HepG2 (cell line): ENCODE results near the gene PCDHB1. TPM values are rescaled to one million over a fixed set of nuclear protein-coding genes. Genes with fewer than 3 reads are reported as not detected.

Source experiments
- ATAC-seq: fragments of 200-7000 bp; cut with Tn5 transposase; 3 replicates; pipeline ENCODE4 v1.9.1; 2020; ENCODE audit warnings: mild to moderate bottlenecking, moderate library complexity
- BruUV-seq: library from RNA; stranded (reverse); fragments of 400-500 nt; replicated peaks from 2 replicates; lab custom pipeline; 2021; lab: Mats Ljungman, UMichigan
- CTCF ChIA-PET: fragments of 300-600 bp; formaldehyde crosslinking; extraction: SDS; loops from one replicate; lab custom pipeline; 2021; ENCODE audit warnings: low total read pairs, inconsistent platforms, low intra/inter-chr PET ratio; lab: Yijun Ruan, JAX
- POLR2A ChIA-PET: fragments of 350-600 bp; sonication (Branson Sonifier 250); formaldehyde crosslinking; loops from one replicate; lab custom pipeline; 2020; ENCODE audit warnings: antibody characterized with exemption, inconsistent platforms; lab: Yijun Ruan, JAX
- DNase-seq: peaks from one replicate; pipeline ENCODE4 v3.0.0-alpha.2; 2015; ENCODE audit warnings: low spot score
- FAIRE-seq: peaks from 3 replicates; lab custom pipeline; 2011; peaks lifted over from hg19 to GRCh38; lab: Jason Lieb, UNC
- H2AFZ ChIP-seq: one replicate; pipeline ENCODE4 v1.6.1; 2011; ENCODE audit warnings: low read length, inconsistent platforms
- H3K27ac ChIP-seq: fragments of 300-600 bp; 3 replicates; pipeline ENCODE4 v1.8.0; 2011; ENCODE audit warnings: mixed run types, mild to moderate bottlenecking, mixed read lengths, low read length, inconsistent platforms; ENCODE audit not compliant: insufficient read depth; ENCODE audit errors: extremely low read length
- H3K27me3 ChIP-seq, 2 experiments: fragments of 200-600 bp in 1 of 2; 2 replicates in 1 of 2; 3 replicates in 1 of 2; pipeline versions ENCODE4 v1.6.0 to v1.8.0; 2011; ENCODE audit warnings: low read length in 2 of 2, mild to moderate bottlenecking in 2 of 2, moderate library complexity in 2 of 2, inconsistent platforms in 1 of 2; ENCODE audit not compliant: insufficient read depth in 2 of 2, control insufficient read depth in 1 of 2
- H3K36me3 ChIP-seq, 2 experiments: fragments of 200-600 bp in 1 of 2; replicated peaks in 1 of 2; 2 replicates in 1 of 2; 3 replicates in 1 of 2; pipeline versions ENCODE4 v1.5.1 to v1.8.0; 2011; ENCODE audit warnings: low read length in 2 of 2, inconsistent platforms in 1 of 2; ENCODE audit not compliant: insufficient read depth in 2 of 2, control insufficient read depth in 1 of 2
- H3K4me1 ChIP-seq: 2 replicates; pipeline ENCODE4 v1.5.1; 2012; ENCODE audit warnings: low read length, inconsistent platforms; ENCODE audit not compliant: insufficient read depth
- H3K4me2 ChIP-seq: 2 replicates; pipeline ENCODE4 v1.6.0; 2011; ENCODE audit warnings: low read depth, low read length, inconsistent platforms
- H3K4me3 ChIP-seq, 3 experiments: fragments of 200-600 bp in 1 of 3; sonication (generic), shearing (Covaris generic) in 1 of 3; replicated peaks in 1 of 3; 2 replicates each; pipeline ENCODE4 v1.5.1; 2011 to 2016; ENCODE audit warnings: low read length in 3 of 3, inconsistent platforms in 2 of 3, low read depth in 2 of 3, mild to moderate bottlenecking in 2 of 3, control low read depth in 1 of 3, mixed read lengths in 1 of 3; ENCODE audit not compliant: insufficient read depth in 1 of 3
- H3K79me2 ChIP-seq: one replicate; pipeline ENCODE4 v1.6.1; 2011; ENCODE audit warnings: low read length, inconsistent platforms; ENCODE audit not compliant: insufficient read depth
- H3K9ac ChIP-seq: 2 replicates; pipeline ENCODE4 v1.6.0; 2011; ENCODE audit warnings: mild to moderate bottlenecking, low read depth, low read length, inconsistent platforms; ENCODE audit not compliant: insufficient read depth
- H3K9me3 ChIP-seq: 2 replicates; pipeline ENCODE4 v1.5.1; 2012; ENCODE audit warnings: mild to moderate bottlenecking, low read length
- H4K20me1 ChIP-seq: 2 replicates; pipeline ENCODE4 v1.6.0; 2011; ENCODE audit warnings: inconsistent platforms, mild to moderate bottlenecking, low read length, moderate library complexity; ENCODE audit not compliant: insufficient read depth
- BRD4 ChIP-seq: sonication (generic); formaldehyde crosslinking; IDR thresholded peaks from 2 replicates; pipeline ENCODE4 v1.4.0; 2020; ENCODE audit warnings: missing genetic modification reagents
- HIVEP1 ChIP-seq: sonication (generic); formaldehyde crosslinking; IDR thresholded peaks from 2 replicates; pipeline ENCODE4 v1.4.0; 2020; ENCODE audit warnings: mild to moderate bottlenecking, missing genetic modification reagents
- JARID2 ChIP-seq: sonication (generic); formaldehyde crosslinking; IDR thresholded peaks from 2 replicates; pipeline ENCODE4 v1.8.1; 2023; ENCODE audit warnings: missing genetic modification reagents, inconsistent platforms; ENCODE audit not compliant: insufficient replicate concordance
- JUNB ChIP-seq: sonication (generic); formaldehyde crosslinking; IDR thresholded peaks from 2 replicates; pipeline ENCODE4 v1.8.0; 2022; ENCODE audit warnings: missing genetic modification reagents, mild to moderate bottlenecking, borderline replicate concordance
- KLF6 ChIP-seq: IDR thresholded peaks from 2 replicates; pipeline ENCODE4 v1.8.0; 2016; ENCODE audit warnings: missing biosample characterization, missing genetic modification reagents
- MED13 ChIP-seq: sonication (generic); formaldehyde crosslinking; IDR thresholded peaks from 2 replicates; pipeline ENCODE4 v1.5.0; 2020; ENCODE audit warnings: missing genetic modification reagents
- MTA1 ChIP-seq: sonication (generic); formaldehyde crosslinking; IDR thresholded peaks from 2 replicates; pipeline ENCODE4 v1.4.0; 2020; ENCODE audit warnings: missing genetic modification reagents, mild to moderate bottlenecking, borderline replicate concordance
- NR2C2 ChIP-seq: sonication (generic); formaldehyde crosslinking; IDR thresholded peaks from 2 replicates; pipeline ENCODE4 v1.4.0; 2020; ENCODE audit warnings: missing genetic modification reagents, mild to moderate bottlenecking, moderate library complexity, borderline replicate concordance
- RARG ChIP-seq: sonication (generic); formaldehyde crosslinking; IDR thresholded peaks from 2 replicates; pipeline ENCODE4 v1.4.0; 2020; ENCODE audit warnings: low read depth, mild to moderate bottlenecking, missing genetic modification reagents
- SIN3A ChIP-seq: IDR thresholded peaks from 2 replicates; pipeline ENCODE4 v1.6.1; 2011; ENCODE audit warnings: low read depth, mild to moderate bottlenecking, control low read depth, low read length, borderline replicate concordance
- ZBTB20 ChIP-seq: sonication (generic); formaldehyde crosslinking; IDR thresholded peaks from 2 replicates; pipeline ENCODE4 v1.8.1; 2023; ENCODE audit warnings: missing genetic modification reagents, low read depth, mild to moderate bottlenecking, borderline replicate concordance
- ZBTB25 ChIP-seq: IDR thresholded peaks from 2 replicates; pipeline ENCODE4 v1.6.1; 2018; ENCODE audit warnings: missing genetic modification reagents
- ZMYM3 ChIP-seq: sonication (generic); formaldehyde crosslinking; IDR thresholded peaks from 2 replicates; pipeline ENCODE4 v1.5.1; 2020; ENCODE audit warnings: mild to moderate bottlenecking, missing genetic modification reagents
- ZNF329 ChIP-seq: sonication (generic); formaldehyde crosslinking; IDR thresholded peaks from 2 replicates; pipeline ENCODE4 v1.9.0; 2021; ENCODE audit warnings: low read depth, mild to moderate bottlenecking, missing genetic modification reagents
- ZNF503 ChIP-seq: sonication (generic); formaldehyde crosslinking; IDR thresholded peaks from 2 replicates; pipeline ENCODE4 v1.4.0; 2020; ENCODE audit warnings: missing genetic modification reagents
- ZNF768 ChIP-seq: sonication (generic); formaldehyde crosslinking; IDR thresholded peaks from 2 replicates; pipeline ENCODE4 v1.4.0; 2020; ENCODE audit warnings: missing genetic modification reagents
- ZNF879 ChIP-seq: sonication (generic); formaldehyde crosslinking; IDR thresholded peaks from 2 replicates; pipeline ENCODE4 v1.8.1; 2023; ENCODE audit warnings: missing genetic modification reagents
- ZSCAN12 ChIP-seq: sonication (generic); formaldehyde crosslinking; IDR thresholded peaks from 2 replicates; pipeline ENCODE4 v1.9.0; 2021; ENCODE audit warnings: mild to moderate bottlenecking, missing genetic modification reagents
- WGBS: methylation state at CpG from one replicate; pipeline ENCODE4 v1.1.6; 2017; ENCODE audit warnings: low lambda C conversion rate; 5-methylcytosine and 5-hydroxymethylcytosine counted together
- in situ Hi-C: cut with HindIII; loops from 2 replicates; pipeline ENCODE4 v1.10.0; 2017; ENCODE audit warnings: low pct_unique_long_range_greater_than_20kb; ENCODE audit not compliant: extremely low pct_ligation_motif_present
- intact Hi-C: fragments of 100-400 bp; cut with micrococcal nuclease; formaldehyde crosslinking; loops from one replicate; pipeline ENCODE4 v1.10.0; 2022; ENCODE audit not compliant: unreplicated experiment
- polyA plus RNA-seq, 8 experiments: library from polyadenylated mRNA; depleted of rRNA in 3 of 8; stranded (reverse) in 7 of 8; unstranded in 1 of 8; fragments of >200 nt; fragmentation: Illumina TruSeq in 4 of 8; extraction: Trizol in 4 of 8; gene quantifications; 2 replicates each; pipeline versions ENCODE4 v1.2.1 to v1.2.3, GENCODE V29; 2011 to 2016; ENCODE audit warnings: low read depth in 4 of 8, missing spikeins in 1 of 8, mixed read lengths in 1 of 8; ENCODE audit not compliant: insufficient read depth in 1 of 8
- total RNA-seq, 5 experiments: library from RNA; depleted of rRNA; stranded (reverse); fragments of >200 nt; fragmentation: Illumina TruSeq; extraction: Trizol; gene quantifications; 2 replicates each; pipeline ENCODE4 v1.2.3, GENCODE V29; 2016; ENCODE audit warnings: low read depth in 1 of 5

Gene PCDHB1
- total and polyA plus RNA-seq, 2 of the 13 experiments (the other 11 are each of a cell fraction or from before 2014, with no cell fraction given) = not detected

GRCh38 chr5:141003031-141003430, 48.1 kb upstream of the PCDHB1 start:
- Histone ChIP-seq H4K20me1 (no peaks in the 10 kb centered on the region), H3K27ac (no peak overlapping the region), H3K4me3 (no peak overlapping the region), H3K4me2 (no peak overlapping the region), H2AFZ (no peak overlapping the region), H3K27me3 (peaks cover 1 to 6% of the 10 kb centered on the region in 2 experiments; a peak in 1 of 5 replicates), H3K4me1 (no peaks in the 10 kb centered on the region), H3K36me3 (no peaks in the 10 kb centered on the region), H3K9ac (no peak overlapping the region), H3K79me2 (no peaks in the 10 kb centered on the region), H3K9me3 (no peaks in the 10 kb centered on the region)
- in situ Hi-C loops = no loop called here
- no peak for FAIRE-seq
- DNase-seq = no peak
- no peak for TF ChIP-seq MED13 (CRISPR knock-in tag)
- TF ChIP-seq ZMYM3 (CRISPR knock-in tag) = no peak
- TF ChIP-seq JUNB (CRISPR knock-in tag) = no peak
- no peak for TF ChIP-seq ZNF329
- no peak for TF ChIP-seq SIN3A
- no peak for TF ChIP-seq ZSCAN12 (CRISPR knock-in tag)
- TF ChIP-seq ZNF503 (CRISPR knock-in tag) = no peak
- no peak for TF ChIP-seq ZBTB20
- TF ChIP-seq NR2C2 (CRISPR knock-in tag) = no peak
- TF ChIP-seq BRD4 (CRISPR knock-in tag) = no peak
- TF ChIP-seq ZNF768 (CRISPR knock-in tag) = no peak
- no peak for TF ChIP-seq MTA1 (CRISPR knock-in tag)
- no peak for TF ChIP-seq ZNF879 (CRISPR knock-in tag)
- no peak for TF ChIP-seq JARID2
- TF ChIP-seq HIVEP1 = no peak
- TF ChIP-seq ZBTB25 (CRISPR knock-in tag) = no peak
- no peak for TF ChIP-seq RARG (CRISPR knock-in tag)
- no peak for TF ChIP-seq KLF6
- POLR2A ChIA-PET = no interaction called here
- no peak for ATAC-seq
- BruUV-seq = no TSS peak
- WGBS = 7% methylated on average over 3 of the region's 3 CpGs
- CTCF ChIA-PET = no interaction called here
- intact Hi-C loops = no loop called here
